Activated CD4-positive, CD25-positive, alpha-beta regulatory T cell treated with anti-CD3 and anti-CD28 coated beads, Interleukin-2, amount 50 U/mL, for 16 hours (primary cell): Measurements from ENCODE around the gene SUMO2.
A peak's percentile ranks its signal among the peaks of the same experiment; 100 is the strongest.
"Not testable (repeated sequence)": the region's sequence is repeated elsewhere in the genome, so short reads cannot be mapped to it uniquely, and the experiment has no call there.

Experiments used
- DNase-seq: peaks from one replicate; pipeline ENCODE4 v3.0.0-alpha.2; 2020; ENCODE audit warnings: low read depth, low spot score

SUMO2 gene

GRCh38 chr17:75182569-75183436, at the start of gene SUMO2:
SUMO2 (minus strand) TSS chr17:75182959; CDS start chr17:75182834, 125 bp downstream.
- peak; percentile 88 for DNase-seq

- no peak for DNase-seq
Observed at GRCh38 chr17:75231741-75232464, 49.1 kb upstream of the SUMO2 start.

- DNase-seq: no peak
Observed at GRCh38 chr17:75231071-75231470, 48.3 kb upstream of the SUMO2 start.

GRCh38 chr17:75228847-75229246, 46.1 kb upstream of the SUMO2 start:
- no peak for DNase-seq

GRCh38 chr17:75228305-75228704, 45.5 kb upstream of the SUMO2 start:
- no peak for DNase-seq

GRCh38 chr17:75227729-75228128, 45.0 kb upstream of the SUMO2 start:
- no peak for DNase-seq

- no peak for DNase-seq
Observed at GRCh38 chr17:75225016-75225415, 42.3 kb upstream of the SUMO2 start.

GRCh38 chr17:75219815-75220214, 37.1 kb upstream of the SUMO2 start:
- no peak for DNase-seq

GRCh38 chr17:75218131-75218530, 35.4 kb upstream of the SUMO2 start:
- DNase-seq: no peak

- no peak for DNase-seq
Observed at GRCh38 chr17:75209061-75209460, 26.3 kb upstream of the SUMO2 start.

GRCh38 chr17:75208161-75208560, 25.4 kb upstream of the SUMO2 start:
- no peak for DNase-seq

- no peak for DNase-seq
Observed at GRCh38 chr17:75207760-75208159, 25.0 kb upstream of the SUMO2 start.

GRCh38 chr17:75207050-75207407, 24.3 kb upstream of the SUMO2 start:
- DNase-seq: not testable (repeated sequence)

GRCh38 chr17:75205793-75206163, 23.0 kb upstream of the SUMO2 start:
- no peak for DNase-seq

GRCh38 chr17:75205037-75205792, 22.5 kb upstream of the SUMO2 start, which contains the start of gene NUP85:
NUP85 (plus strand) TSS chr17:75205679; CDS start chr17:75205762, 83 bp downstream.
- DNase-seq: peak; percentile 82

- DNase-seq: no peak
Observed at GRCh38 chr17:75199886-75200618, 17.3 kb upstream of the SUMO2 start.

GRCh38 chr17:75194879-75195278, 12.1 kb upstream of the SUMO2 start:
- no peak for DNase-seq

- DNase-seq: no peak
Observed at GRCh38 chr17:75191584-75191983, 8.8 kb upstream of the SUMO2 start.

- DNase-seq: no peak
Observed at GRCh38 chr17:75188614-75189013, 5.9 kb upstream of the SUMO2 start.

GRCh38 chr17:75183999-75184884, 1.5 kb upstream of the SUMO2 start:
- DNase-seq: no peak

GRCh38 chr17:75182319-75182568, 515 bp downstream of the SUMO2 start:
- DNase-seq: no peak
